ENCODE measurements around the gene LHFPL6.

DNA sequence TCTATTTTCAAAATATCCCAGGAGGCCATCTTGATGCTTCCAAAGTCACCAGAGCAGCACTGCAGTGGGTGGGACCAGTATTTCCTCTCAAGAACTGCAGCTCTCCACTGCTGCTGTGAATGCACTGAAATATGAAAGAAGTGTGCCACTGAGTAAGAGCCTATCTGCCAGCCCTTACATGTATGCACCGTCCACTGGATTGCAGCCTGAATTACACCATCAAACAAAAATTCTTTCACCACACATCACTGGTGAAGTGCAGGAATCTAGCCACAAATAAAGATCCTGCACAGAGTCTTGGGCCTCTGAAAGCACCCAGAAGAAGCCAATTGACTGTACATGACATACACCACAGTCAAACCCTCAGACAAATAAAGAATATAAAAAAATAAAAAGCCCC, 249.0 kb downstream of the LHFPL6 start:
- TF ChIP-seq, protein P1, sequence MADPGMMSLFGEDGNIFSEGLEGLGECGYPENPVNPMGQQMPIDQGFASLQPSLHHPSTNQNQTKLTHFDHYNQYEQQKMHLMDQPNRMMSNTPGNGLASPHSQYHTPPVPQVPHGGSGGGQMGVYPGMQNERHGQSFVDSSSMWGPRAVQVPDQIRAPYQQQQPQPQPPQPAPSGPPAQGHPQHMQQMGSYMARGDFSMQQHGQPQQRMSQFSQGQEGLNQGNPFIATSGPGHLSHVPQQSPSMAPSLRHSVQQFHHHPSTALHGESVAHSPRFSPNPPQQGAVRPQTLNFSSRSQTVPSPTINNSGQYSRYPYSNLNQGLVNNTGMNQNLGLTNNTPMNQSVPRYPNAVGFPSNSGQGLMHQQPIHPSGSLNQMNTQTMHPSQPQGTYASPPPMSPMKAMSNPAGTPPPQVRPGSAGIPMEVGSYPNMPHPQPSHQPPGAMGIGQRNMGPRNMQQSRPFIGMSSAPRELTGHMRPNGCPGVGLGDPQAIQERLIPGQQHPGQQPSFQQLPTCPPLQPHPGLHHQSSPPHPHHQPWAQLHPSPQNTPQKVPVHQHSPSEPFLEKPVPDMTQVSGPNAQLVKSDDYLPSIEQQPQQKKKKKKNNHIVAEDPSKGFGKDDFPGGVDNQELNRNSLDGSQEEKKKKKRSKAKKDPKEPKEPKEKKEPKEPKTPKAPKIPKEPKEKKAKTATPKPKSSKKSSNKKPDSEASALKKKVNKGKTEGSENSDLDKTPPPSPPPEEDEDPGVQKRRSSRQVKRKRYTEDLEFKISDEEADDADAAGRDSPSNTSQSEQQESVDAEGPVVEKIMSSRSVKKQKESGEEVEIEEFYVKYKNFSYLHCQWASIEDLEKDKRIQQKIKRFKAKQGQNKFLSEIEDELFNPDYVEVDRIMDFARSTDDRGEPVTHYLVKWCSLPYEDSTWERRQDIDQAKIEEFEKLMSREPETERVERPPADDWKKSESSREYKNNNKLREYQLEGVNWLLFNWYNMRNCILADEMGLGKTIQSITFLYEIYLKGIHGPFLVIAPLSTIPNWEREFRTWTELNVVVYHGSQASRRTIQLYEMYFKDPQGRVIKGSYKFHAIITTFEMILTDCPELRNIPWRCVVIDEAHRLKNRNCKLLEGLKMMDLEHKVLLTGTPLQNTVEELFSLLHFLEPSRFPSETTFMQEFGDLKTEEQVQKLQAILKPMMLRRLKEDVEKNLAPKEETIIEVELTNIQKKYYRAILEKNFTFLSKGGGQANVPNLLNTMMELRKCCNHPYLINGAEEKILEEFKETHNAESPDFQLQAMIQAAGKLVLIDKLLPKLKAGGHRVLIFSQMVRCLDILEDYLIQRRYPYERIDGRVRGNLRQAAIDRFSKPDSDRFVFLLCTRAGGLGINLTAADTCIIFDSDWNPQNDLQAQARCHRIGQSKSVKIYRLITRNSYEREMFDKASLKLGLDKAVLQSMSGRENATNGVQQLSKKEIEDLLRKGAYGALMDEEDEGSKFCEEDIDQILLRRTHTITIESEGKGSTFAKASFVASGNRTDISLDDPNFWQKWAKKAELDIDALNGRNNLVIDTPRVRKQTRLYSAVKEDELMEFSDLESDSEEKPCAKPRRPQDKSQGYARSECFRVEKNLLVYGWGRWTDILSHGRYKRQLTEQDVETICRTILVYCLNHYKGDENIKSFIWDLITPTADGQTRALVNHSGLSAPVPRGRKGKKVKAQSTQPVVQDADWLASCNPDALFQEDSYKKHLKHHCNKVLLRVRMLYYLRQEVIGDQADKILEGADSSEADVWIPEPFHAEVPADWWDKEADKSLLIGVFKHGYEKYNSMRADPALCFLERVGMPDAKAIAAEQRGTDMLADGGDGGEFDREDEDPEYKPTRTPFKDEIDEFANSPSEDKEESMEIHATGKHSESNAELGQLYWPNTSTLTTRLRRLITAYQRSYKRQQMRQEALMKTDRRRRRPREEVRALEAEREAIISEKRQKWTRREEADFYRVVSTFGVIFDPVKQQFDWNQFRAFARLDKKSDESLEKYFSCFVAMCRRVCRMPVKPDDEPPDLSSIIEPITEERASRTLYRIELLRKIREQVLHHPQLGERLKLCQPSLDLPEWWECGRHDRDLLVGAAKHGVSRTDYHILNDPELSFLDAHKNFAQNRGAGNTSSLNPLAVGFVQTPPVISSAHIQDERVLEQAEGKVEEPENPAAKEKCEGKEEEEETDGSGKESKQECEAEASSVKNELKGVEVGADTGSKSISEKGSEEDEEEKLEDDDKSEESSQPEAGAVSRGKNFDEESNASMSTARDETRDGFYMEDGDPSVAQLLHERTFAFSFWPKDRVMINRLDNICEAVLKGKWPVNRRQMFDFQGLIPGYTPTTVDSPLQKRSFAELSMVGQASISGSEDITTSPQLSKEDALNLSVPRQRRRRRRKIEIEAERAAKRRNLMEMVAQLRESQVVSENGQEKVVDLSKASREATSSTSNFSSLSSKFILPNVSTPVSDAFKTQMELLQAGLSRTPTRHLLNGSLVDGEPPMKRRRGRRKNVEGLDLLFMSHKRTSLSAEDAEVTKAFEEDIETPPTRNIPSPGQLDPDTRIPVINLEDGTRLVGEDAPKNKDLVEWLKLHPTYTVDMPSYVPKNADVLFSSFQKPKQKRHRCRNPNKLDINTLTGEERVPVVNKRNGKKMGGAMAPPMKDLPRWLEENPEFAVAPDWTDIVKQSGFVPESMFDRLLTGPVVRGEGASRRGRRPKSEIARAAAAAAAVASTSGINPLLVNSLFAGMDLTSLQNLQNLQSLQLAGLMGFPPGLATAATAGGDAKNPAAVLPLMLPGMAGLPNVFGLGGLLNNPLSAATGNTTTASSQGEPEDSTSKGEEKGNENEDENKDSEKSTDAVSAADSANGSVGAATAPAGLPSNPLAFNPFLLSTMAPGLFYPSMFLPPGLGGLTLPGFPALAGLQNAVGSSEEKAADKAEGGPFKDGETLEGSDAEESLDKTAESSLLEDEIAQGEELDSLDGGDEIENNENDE (IDR thresholded peaks at IDR 0.05; ENCODE audit: low read depth, low read length), result no peak
- TF ChIP-seq, protein P2, sequence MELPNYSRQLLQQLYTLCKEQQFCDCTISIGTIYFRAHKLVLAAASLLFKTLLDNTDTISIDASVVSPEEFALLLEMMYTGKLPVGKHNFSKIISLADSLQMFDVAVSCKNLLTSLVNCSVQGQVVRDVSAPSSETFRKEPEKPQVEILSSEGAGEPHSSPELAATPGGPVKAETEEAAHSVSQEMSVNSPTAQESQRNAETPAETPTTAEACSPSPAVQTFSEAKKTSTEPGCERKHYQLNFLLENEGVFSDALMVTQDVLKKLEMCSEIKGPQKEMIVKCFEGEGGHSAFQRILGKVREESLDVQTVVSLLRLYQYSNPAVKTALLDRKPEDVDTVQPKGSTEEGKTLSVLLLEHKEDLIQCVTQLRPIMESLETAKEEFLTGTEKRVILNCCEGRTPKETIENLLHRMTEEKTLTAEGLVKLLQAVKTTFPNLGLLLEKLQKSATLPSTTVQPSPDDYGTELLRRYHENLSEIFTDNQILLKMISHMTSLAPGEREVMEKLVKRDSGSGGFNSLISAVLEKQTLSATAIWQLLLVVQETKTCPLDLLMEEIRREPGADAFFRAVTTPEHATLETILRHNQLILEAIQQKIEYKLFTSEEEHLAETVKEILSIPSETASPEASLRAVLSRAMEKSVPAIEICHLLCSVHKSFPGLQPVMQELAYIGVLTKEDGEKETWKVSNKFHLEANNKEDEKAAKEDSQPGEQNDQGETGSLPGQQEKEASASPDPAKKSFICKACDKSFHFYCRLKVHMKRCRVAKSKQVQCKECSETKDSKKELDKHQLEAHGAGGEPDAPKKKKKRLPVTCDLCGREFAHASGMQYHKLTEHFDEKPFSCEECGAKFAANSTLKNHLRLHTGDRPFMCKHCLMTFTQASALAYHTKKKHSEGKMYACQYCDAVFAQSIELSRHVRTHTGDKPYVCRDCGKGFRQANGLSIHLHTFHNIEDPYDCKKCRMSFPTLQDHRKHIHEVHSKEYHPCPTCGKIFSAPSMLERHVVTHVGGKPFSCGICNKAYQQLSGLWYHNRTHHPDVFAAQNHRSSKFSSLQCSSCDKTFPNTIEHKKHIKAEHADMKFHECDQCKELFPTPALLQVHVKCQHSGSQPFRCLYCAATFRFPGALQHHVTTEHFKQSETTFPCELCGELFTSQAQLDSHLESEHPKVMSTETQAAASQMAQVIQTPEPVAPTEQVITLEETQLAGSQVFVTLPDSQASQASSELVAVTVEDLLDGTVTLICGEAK (IDR thresholded peaks at IDR 0.05), result no peak
- TF ChIP-seq, protein P2 (CRISPR knock-in tag; IDR thresholded peaks at IDR 0.05), result no peak
- TF ChIP-seq RAD21 (CRISPR knock-in tag; conservative IDR thresholded peaks at IDR 0.05 in 1 of 2, IDR thresholded peaks at IDR 0.05 in 1 of 2) (no peak), POLR2A (conservative IDR thresholded peaks at IDR 0.05) (no peak)
- TF ChIP-seq, protein P3, sequence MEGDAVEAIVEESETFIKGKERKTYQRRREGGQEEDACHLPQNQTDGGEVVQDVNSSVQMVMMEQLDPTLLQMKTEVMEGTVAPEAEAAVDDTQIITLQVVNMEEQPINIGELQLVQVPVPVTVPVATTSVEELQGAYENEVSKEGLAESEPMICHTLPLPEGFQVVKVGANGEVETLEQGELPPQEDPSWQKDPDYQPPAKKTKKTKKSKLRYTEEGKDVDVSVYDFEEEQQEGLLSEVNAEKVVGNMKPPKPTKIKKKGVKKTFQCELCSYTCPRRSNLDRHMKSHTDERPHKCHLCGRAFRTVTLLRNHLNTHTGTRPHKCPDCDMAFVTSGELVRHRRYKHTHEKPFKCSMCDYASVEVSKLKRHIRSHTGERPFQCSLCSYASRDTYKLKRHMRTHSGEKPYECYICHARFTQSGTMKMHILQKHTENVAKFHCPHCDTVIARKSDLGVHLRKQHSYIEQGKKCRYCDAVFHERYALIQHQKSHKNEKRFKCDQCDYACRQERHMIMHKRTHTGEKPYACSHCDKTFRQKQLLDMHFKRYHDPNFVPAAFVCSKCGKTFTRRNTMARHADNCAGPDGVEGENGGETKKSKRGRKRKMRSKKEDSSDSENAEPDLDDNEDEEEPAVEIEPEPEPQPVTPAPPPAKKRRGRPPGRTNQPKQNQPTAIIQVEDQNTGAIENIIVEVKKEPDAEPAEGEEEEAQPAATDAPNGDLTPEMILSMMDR (IDR thresholded peaks at IDR 0.05 in 2 of 3, conservative IDR thresholded peaks at IDR 0.05 in 1 of 3; ENCODE audit: insufficient read depth in 2 of 3, low read depth in 1 of 3, low read length in 3 of 3), result no peak
